Osteoblast (primary cell): ENCODE results near the gene TRIM32. TPM values are rescaled to one million over a fixed set of nuclear protein-coding genes. Genes with fewer than 3 reads are reported as not detected.

Source experiments
- DNase-seq: peaks from one replicate; pipeline ENCODE4 v3.0.0; 2011; ENCODE audit warnings: low spot score, mixed read lengths; ENCODE audit not compliant: insufficient read length; ENCODE audit errors: missing footprints
- H2AFZ ChIP-seq: 2 replicates; pipeline ENCODE4 v1.6.0; 2011; ENCODE audit warnings: mild to moderate bottlenecking, low read length
- H3K27ac ChIP-seq: 2 replicates; pipeline ENCODE4 v1.5.1; 2011; ENCODE audit warnings: mild to moderate bottlenecking, low read depth, low read length, moderate library complexity
- H3K27me3 ChIP-seq: 2 replicates; pipeline ENCODE4 v1.6.0; 2012; ENCODE audit warnings: mild to moderate bottlenecking, control low read depth, inconsistent platforms, low read length, moderate library complexity; ENCODE audit not compliant: insufficient read depth
- H3K36me3 ChIP-seq: 2 replicates; pipeline ENCODE4 v1.5.1; 2011; ENCODE audit warnings: mild to moderate bottlenecking, low read length, control low read depth, moderate library complexity; ENCODE audit not compliant: insufficient read depth
- H3K4me1 ChIP-seq: 2 replicates; pipeline ENCODE4 v1.5.1; 2011; ENCODE audit warnings: mild to moderate bottlenecking, low read length, control low read depth, moderate library complexity; ENCODE audit not compliant: insufficient read depth
- H3K4me2 ChIP-seq: 2 replicates; pipeline ENCODE4 v1.6.0; 2011; ENCODE audit warnings: mild to moderate bottlenecking, low read length; ENCODE audit not compliant: insufficient read depth
- H3K4me3 ChIP-seq: fragments of 200-600 bp; sonication (generic); 3 replicates; pipeline ENCODE4 v1.5.1; 2012; ENCODE audit warnings: mild to moderate bottlenecking, low read length, inconsistent platforms; ENCODE audit not compliant: insufficient read depth
- H3K79me2 ChIP-seq: 2 replicates; pipeline ENCODE4 v1.6.0; 2012; ENCODE audit warnings: mild to moderate bottlenecking, low read length, control low read depth, inconsistent platforms; ENCODE audit not compliant: insufficient read depth
- H3K9me3 ChIP-seq: 2 replicates; pipeline ENCODE4 v1.5.1; 2011; ENCODE audit warnings: low read depth, low read length, control low read depth
- H4K20me1 ChIP-seq: 2 replicates; pipeline ENCODE4 v1.6.0; 2012; ENCODE audit warnings: mild to moderate bottlenecking, low read length, control low read depth; ENCODE audit not compliant: insufficient read depth
- total RNA-seq: library from RNA; depleted of rRNA; stranded (reverse); fragments of >200 nt; gene quantifications from 2 replicates; pipeline ENCODE4 v1.2.3, GENCODE V29; 2012
- TF ChIP-seq, protein P1 (sequence below): IDR thresholded peaks from 2 replicates; pipeline ENCODE4 v1.5.1; 2011; ENCODE audit warnings: mild to moderate bottlenecking, low read depth, low read length, moderate library complexity; ENCODE audit errors: extremely low read depth

Gene TRIM32
- total RNA-seq, 1 donor: 34.7 TPM

- H3K36me3 ChIP-seq: no peaks in the 10 kb centered on the region
- H3K4me1 ChIP-seq: no peaks in the 10 kb centered on the region
- H2AFZ ChIP-seq: no peak overlapping the region
- H3K79me2 ChIP-seq: no peaks in the 10 kb centered on the region
- no peak overlapping the region for H3K4me2 ChIP-seq
- H3K27ac ChIP-seq: no peak overlapping the region
- H3K4me3 ChIP-seq: no peak overlapping the region
- H4K20me1 ChIP-seq: no peaks in the 10 kb centered on the region
- H3K27me3 ChIP-seq: no peaks in the 10 kb centered on the region
- DNase-seq: no peak
- TF ChIP-seq, protein P1, sequence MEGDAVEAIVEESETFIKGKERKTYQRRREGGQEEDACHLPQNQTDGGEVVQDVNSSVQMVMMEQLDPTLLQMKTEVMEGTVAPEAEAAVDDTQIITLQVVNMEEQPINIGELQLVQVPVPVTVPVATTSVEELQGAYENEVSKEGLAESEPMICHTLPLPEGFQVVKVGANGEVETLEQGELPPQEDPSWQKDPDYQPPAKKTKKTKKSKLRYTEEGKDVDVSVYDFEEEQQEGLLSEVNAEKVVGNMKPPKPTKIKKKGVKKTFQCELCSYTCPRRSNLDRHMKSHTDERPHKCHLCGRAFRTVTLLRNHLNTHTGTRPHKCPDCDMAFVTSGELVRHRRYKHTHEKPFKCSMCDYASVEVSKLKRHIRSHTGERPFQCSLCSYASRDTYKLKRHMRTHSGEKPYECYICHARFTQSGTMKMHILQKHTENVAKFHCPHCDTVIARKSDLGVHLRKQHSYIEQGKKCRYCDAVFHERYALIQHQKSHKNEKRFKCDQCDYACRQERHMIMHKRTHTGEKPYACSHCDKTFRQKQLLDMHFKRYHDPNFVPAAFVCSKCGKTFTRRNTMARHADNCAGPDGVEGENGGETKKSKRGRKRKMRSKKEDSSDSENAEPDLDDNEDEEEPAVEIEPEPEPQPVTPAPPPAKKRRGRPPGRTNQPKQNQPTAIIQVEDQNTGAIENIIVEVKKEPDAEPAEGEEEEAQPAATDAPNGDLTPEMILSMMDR: no peak
- H3K9me3 ChIP-seq: no peaks in the 10 kb centered on the region
These were observed 28.6 kb downstream of the TRIM32 start for GRCh38 chr9:116715751-116716150.

GRCh38 chr9:116716438-116716837, 29.3 kb downstream of the TRIM32 start:
- Histone ChIP-seq H3K4me3 (no peak overlapping the region), H3K4me2 (no peak overlapping the region), H3K27ac (no peak overlapping the region), H3K27me3 (no peaks in the 10 kb centered on the region), H3K36me3 (no peaks in the 10 kb centered on the region), H2AFZ (no peak overlapping the region), H3K79me2 (no peaks in the 10 kb centered on the region), H3K4me1 (no peaks in the 10 kb centered on the region), H3K9me3 (no peaks in the 10 kb centered on the region), H4K20me1 (no peaks in the 10 kb centered on the region)
- TF ChIP-seq, protein P1: no peak
- no peak for DNase-seq

DNA sequence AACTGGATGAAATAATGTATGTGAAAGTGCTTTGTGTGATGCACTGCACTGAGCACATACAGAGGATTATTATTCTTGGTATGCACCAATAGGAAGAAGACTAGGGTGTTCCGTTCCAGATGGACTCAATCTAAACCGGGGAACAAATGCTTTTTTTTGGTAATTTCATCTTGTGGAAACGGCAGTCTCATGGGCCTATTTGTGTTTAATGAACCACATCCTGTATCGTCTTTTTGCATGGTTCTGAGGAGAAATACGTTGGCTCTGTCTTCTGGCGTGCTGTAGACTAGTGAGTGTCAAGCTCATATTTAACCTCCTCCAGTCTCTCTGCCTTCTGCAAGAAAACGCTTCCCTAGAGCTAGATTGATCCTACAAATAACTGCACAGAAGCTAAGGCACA, 30.0 kb downstream of the TRIM32 start:
- TF ChIP-seq, protein P1: no peak
- Histone ChIP-seq H2AFZ (no peak overlapping the region), H3K4me1 (no peaks in the 10 kb centered on the region), H3K79me2 (no peaks in the 10 kb centered on the region), H3K4me3 (no peak overlapping the region), H3K27me3 (no peaks in the 10 kb centered on the region), H3K4me2 (no peak overlapping the region), H3K27ac (no peak overlapping the region), H3K36me3 (no peaks in the 10 kb centered on the region), H4K20me1 (no peaks in the 10 kb centered on the region), H3K9me3 (no peaks in the 10 kb centered on the region)
- DNase-seq: no peak

GRCh38 chr9:116718111-116718510, 31.0 kb downstream of the TRIM32 start:
- Histone ChIP-seq H3K4me1 (no peaks in the 10 kb centered on the region), H3K4me2 (no peak overlapping the region), H3K27me3 (no peaks in the 10 kb centered on the region), H2AFZ (no peak overlapping the region), H3K27ac (no peak overlapping the region), H3K4me3 (no peak overlapping the region), H3K9me3 (no peaks in the 10 kb centered on the region), H4K20me1 (no peaks in the 10 kb centered on the region), H3K36me3 (no peaks in the 10 kb centered on the region), H3K79me2 (no peaks in the 10 kb centered on the region)
- DNase-seq: no peak
- TF ChIP-seq, protein P1: no peak
